Measurements from ENCODE around the gene PTPRN2. TPM values are rescaled to one million over a fixed set of nuclear protein-coding genes. Genes with fewer than 3 reads are reported as not detected.
"Not testable (repeated sequence)": the region's sequence is repeated elsewhere in the genome, so short reads cannot be mapped to it uniquely, and the experiment has no call there.

PTPRN2 gene
- total RNA-seq, 1 donor from 2014 or later, result 0.41 TPM

GRCh38 chr7:158383665-158384064 is 204.0 kb downstream of the PTPRN2 start:
- intact Hi-C loops (cut with micrococcal nuclease), result no loop called here
- DNase-seq (ENCODE audit: low spot score), result no peak
- Mint-ChIP-seq H3K27me3 (ENCODE audit: insufficient read depth) (no peaks in the 10 kb centered on the region), H3K4me3 (no peak overlapping the region), H3K27ac (no peak overlapping the region), H3K9me3 (peaks cover 31% of the 10 kb centered on the region), H3K36me3 (ENCODE audit: low read depth) (no peaks in the 10 kb centered on the region), H3K4me1 (ENCODE audit: low read depth) (no peaks in the 10 kb centered on the region)

GRCh38 chr7:158382363-158383254 is 205.0 kb downstream of the PTPRN2 start:
- DNase-seq (ENCODE audit: low spot score), result no peak
- no peaks in the 10 kb centered on the region for H3K4me1 Mint-ChIP-seq (ENCODE audit: low read depth)
- no peaks in the 10 kb centered on the region for H3K27me3 Mint-ChIP-seq (ENCODE audit: insufficient read depth)
- peaks cover 31% of the 10 kb centered on the region for H3K9me3 Mint-ChIP-seq
- H3K27ac Mint-ChIP-seq, result no peak overlapping the region
- no peak overlapping the region for H3K4me3 Mint-ChIP-seq
- intact Hi-C loops (cut with micrococcal nuclease), result no loop called here
- no peaks in the 10 kb centered on the region for H3K36me3 Mint-ChIP-seq (ENCODE audit: low read depth)

- intact Hi-C loops (cut with micrococcal nuclease), result no loop called here
- no peak overlapping the region for H3K4me3 Mint-ChIP-seq
Observed at GRCh38 chr7:158381956-158382355, 205.7 kb downstream of the PTPRN2 start.

GRCh38 chr7:158378978-158379377 is 208.6 kb downstream of the PTPRN2 start:
- H3K4me3 Mint-ChIP-seq, result no peak overlapping the region
- intact Hi-C loops (cut with micrococcal nuclease), result no loop called here
- H3K9me3 Mint-ChIP-seq, result peaks cover 31% of the 10 kb centered on the region
- no peak overlapping the region for H3K27ac Mint-ChIP-seq
- H3K4me1 Mint-ChIP-seq (ENCODE audit: low read depth), result no peaks in the 10 kb centered on the region
- H3K27me3 Mint-ChIP-seq (ENCODE audit: insufficient read depth), result no peaks in the 10 kb centered on the region
- no peak for DNase-seq (ENCODE audit: low spot score)
- no peaks in the 10 kb centered on the region for H3K36me3 Mint-ChIP-seq (ENCODE audit: low read depth)

More at GRCh38 chr7:158381956-158382355, 205.7 kb downstream of the PTPRN2 start:
- Mint-ChIP-seq H3K4me1 (ENCODE audit: low read depth) (no peaks in the 10 kb centered on the region), H3K9me3 (peaks cover 31% of the 10 kb centered on the region), H3K36me3 (ENCODE audit: low read depth) (no peaks in the 10 kb centered on the region), H3K27ac (no peak overlapping the region), H3K27me3 (ENCODE audit: insufficient read depth) (no peaks in the 10 kb centered on the region)
- DNase-seq (ENCODE audit: low spot score), result no peak

GRCh38 chr7:158377800-158378623 is 209.6 kb downstream of the PTPRN2 start:
- intact Hi-C loops (cut with micrococcal nuclease), result no loop called here
- H3K27me3 Mint-ChIP-seq (ENCODE audit: insufficient read depth), result no peaks in the 10 kb centered on the region
- no peaks in the 10 kb centered on the region for H3K36me3 Mint-ChIP-seq (ENCODE audit: low read depth)
- peaks cover 31% of the 10 kb centered on the region for H3K9me3 Mint-ChIP-seq
- no peaks in the 10 kb centered on the region for H3K4me1 Mint-ChIP-seq (ENCODE audit: low read depth)
- H3K4me3 Mint-ChIP-seq, result no peak overlapping the region
- H3K27ac Mint-ChIP-seq, result no peak overlapping the region
- DNase-seq (ENCODE audit: low spot score), result no peak

GRCh38 chr7:158376839-158377186 is 210.8 kb downstream of the PTPRN2 start:
- peaks cover 26% of the 10 kb centered on the region for H3K9me3 Mint-ChIP-seq
- H3K27me3 Mint-ChIP-seq (ENCODE audit: insufficient read depth); intact Hi-C loops (cut with micrococcal nuclease); DNase-seq (ENCODE audit: low spot score); H3K36me3 Mint-ChIP-seq (ENCODE audit: low read depth); H3K4me1 Mint-ChIP-seq (ENCODE audit: low read depth); H3K4me3 Mint-ChIP-seq; H3K27ac Mint-ChIP-seq: not testable (repeated sequence)

- H3K4me1 Mint-ChIP-seq (ENCODE audit: low read depth), result not testable (repeated sequence)
Observed at GRCh38 chr7:158376146-158376838, 211.3 kb downstream of the PTPRN2 start.

GRCh38 chr7:158375034-158375433 is 212.6 kb downstream of the PTPRN2 start:
- H3K27ac Mint-ChIP-seq, result no peak overlapping the region

More at GRCh38 chr7:158376146-158376838, 211.3 kb downstream of the PTPRN2 start:
- H3K27ac Mint-ChIP-seq; H3K36me3 Mint-ChIP-seq (ENCODE audit: low read depth); DNase-seq (ENCODE audit: low spot score); intact Hi-C loops (cut with micrococcal nuclease); H3K4me3 Mint-ChIP-seq; H3K27me3 Mint-ChIP-seq (ENCODE audit: insufficient read depth): not testable (repeated sequence)
- H3K9me3 Mint-ChIP-seq, result peaks cover 21% of the 10 kb centered on the region

GRCh38 chr7:158374586-158374985 is 213.0 kb downstream of the PTPRN2 start:
- Mint-ChIP-seq H3K4me3 (no peak overlapping the region), H3K36me3 (ENCODE audit: low read depth) (no peaks in the 10 kb centered on the region), H3K9me3 (peaks cover 6% of the 10 kb centered on the region), H3K27me3 (ENCODE audit: insufficient read depth) (no peaks in the 10 kb centered on the region), H3K4me1 (ENCODE audit: low read depth) (no peaks in the 10 kb centered on the region), H3K27ac (no peak overlapping the region)
- DNase-seq (ENCODE audit: low spot score), result no peak
- intact Hi-C loops (cut with micrococcal nuclease), result no loop called here

More at GRCh38 chr7:158375034-158375433, 212.6 kb downstream of the PTPRN2 start:
- Mint-ChIP-seq H3K9me3 (peaks cover 10% of the 10 kb centered on the region), H3K4me1 (ENCODE audit: low read depth) (no peaks in the 10 kb centered on the region), H3K36me3 (ENCODE audit: low read depth) (no peaks in the 10 kb centered on the region), H3K4me3 (no peak overlapping the region), H3K27me3 (ENCODE audit: insufficient read depth) (no peaks in the 10 kb centered on the region)
- intact Hi-C loops (cut with micrococcal nuclease), result no loop called here
- DNase-seq (ENCODE audit: low spot score), result no peak

- Mint-ChIP-seq H3K4me3 (no peak overlapping the region), H3K27ac (no peak overlapping the region)
Observed at GRCh38 chr7:158374146-158374545, 213.5 kb downstream of the PTPRN2 start.

GRCh38 chr7:158373476-158374133 is 214.0 kb downstream of the PTPRN2 start:
- Mint-ChIP-seq H3K9me3 (no peaks in the 10 kb centered on the region), H3K27ac (no peak overlapping the region), H3K4me1 (ENCODE audit: low read depth) (no peaks in the 10 kb centered on the region), H3K4me3 (no peak overlapping the region), H3K36me3 (ENCODE audit: low read depth) (no peaks in the 10 kb centered on the region), H3K27me3 (ENCODE audit: insufficient read depth) (no peaks in the 10 kb centered on the region)
- DNase-seq (ENCODE audit: low spot score), result no peak
- intact Hi-C loops (cut with micrococcal nuclease), result no loop called here

More at GRCh38 chr7:158374146-158374545, 213.5 kb downstream of the PTPRN2 start:
- H3K36me3 Mint-ChIP-seq (ENCODE audit: low read depth), result no peaks in the 10 kb centered on the region
- H3K9me3 Mint-ChIP-seq, result peaks cover 2% of the 10 kb centered on the region
- no peaks in the 10 kb centered on the region for H3K27me3 Mint-ChIP-seq (ENCODE audit: insufficient read depth)
- no peak for DNase-seq (ENCODE audit: low spot score)
- H3K4me1 Mint-ChIP-seq (ENCODE audit: low read depth), result no peaks in the 10 kb centered on the region
- intact Hi-C loops (cut with micrococcal nuclease), result no loop called here

Measured in activated T-helper 1 cell treated with anti-CD3 and anti-CD28 coated beads, Interleukin-12 subunit alpha, Interleukin-12 subunit beta, Interleukin-2, Interleukin-4 antibody, amounts not matched to agents 30 ng/mL and 10 ng/mL and 1 ng/mL, durations not matched to agents 14 hours and 24 hours and 36 hours (primary cell).